ENCODE measurements around the gene FARP1. TPM values are rescaled to one million over a fixed set of nuclear protein-coding genes. Genes with fewer than 3 reads are reported as not detected.
A peak's percentile ranks its signal among the peaks of the same experiment; 100 is the strongest.

FARP1 gene
- total RNA-seq, 4 donors from 2014 or later: 21.2 to 56.5 (median 35.1) TPM

DNA sequence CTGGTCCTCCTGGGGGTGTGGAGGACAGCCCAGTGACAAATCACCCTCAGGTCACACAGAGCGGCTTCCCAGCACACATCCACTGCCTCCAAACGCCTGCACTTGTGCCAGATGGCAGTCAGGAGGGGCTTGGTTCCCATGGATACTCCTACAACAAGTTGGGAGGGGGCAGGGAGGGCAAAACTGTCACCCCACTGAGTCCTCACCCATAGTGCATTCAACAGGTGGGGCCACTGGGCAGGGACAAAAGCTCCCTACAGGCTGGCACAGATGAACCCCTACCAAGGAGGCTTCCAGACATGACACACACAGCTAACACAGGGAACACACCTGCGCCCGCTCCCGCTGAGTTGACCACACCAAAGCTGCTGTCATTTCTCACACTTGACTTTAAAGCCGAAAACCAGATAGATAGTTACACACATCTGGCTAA is 313.5 kb downstream of the FARP1 start:
- Histone ChIP-seq H3K36me3 (peaks cover 17 to 78% (median 57%) of the 10 kb centered on the region in 4 donors), H3K27ac (replicated peaks in 1 of 4) (peak overlapping the region; percentile 68 to 79 (median 78)), H3K4me3 (no peak overlapping the region), H3K4me1 (peaks cover 41 to 55% (median 52%) of the 10 kb centered on the region in 4 donors), H3K27me3 (no peaks in the 10 kb centered on the region), H3K9me3 (no peaks in the 10 kb centered on the region)
- no peak for DNase-seq (ENCODE audit: extremely low spot score)
- WGBS: 62% methylated on average over 3 of the region's 6 CpGs
- intact Hi-C loops (cut with DNase I): no loop called here
- TF ChIP-seq CTCF (IDR thresholded peaks at IDR 0.05): no peak
- TF ChIP-seq POLR2A (IDR thresholded peaks at IDR 0.05; ENCODE audit: low read depth): no peak
- no peak for TF ChIP-seq EP300 (IDR thresholded peaks at IDR 0.05)
- TF ChIP-seq POLR2AphosphoS5 (IDR thresholded peaks at IDR 0.05): no peak

GRCh38 chr13:98457053-98457452 is 314.2 kb downstream of the FARP1 start:
- H3K27ac ChIP-seq (replicated peaks in 1 of 4): peak overlapping the region in 3 of 4 donors; percentile 20 to 79 (median 68)
- H3K27me3 ChIP-seq: no peaks in the 10 kb centered on the region
- no peak for DNase-seq (ENCODE audit: extremely low spot score)
- intact Hi-C loops (cut with DNase I): no loop called here
- H3K4me1 ChIP-seq: peaks cover 34 to 48% (median 47%) of the 10 kb centered on the region in 4 donors
- H3K9me3 ChIP-seq: no peaks in the 10 kb centered on the region
- 90% methylated on average over 7 of the region's 13 CpGs for WGBS
- no peak overlapping the region for H3K4me3 ChIP-seq
- H3K36me3 ChIP-seq: peaks cover 19 to 78% (median 61%) of the 10 kb centered on the region in 4 donors
- TF ChIP-seq POLR2A (IDR thresholded peaks at IDR 0.05; ENCODE audit: low read depth) (no peak), EP300 (IDR thresholded peaks at IDR 0.05) (no peak), POLR2AphosphoS5 (IDR thresholded peaks at IDR 0.05) (no peak), CTCF (IDR thresholded peaks at IDR 0.05) (no peak)

DNA sequence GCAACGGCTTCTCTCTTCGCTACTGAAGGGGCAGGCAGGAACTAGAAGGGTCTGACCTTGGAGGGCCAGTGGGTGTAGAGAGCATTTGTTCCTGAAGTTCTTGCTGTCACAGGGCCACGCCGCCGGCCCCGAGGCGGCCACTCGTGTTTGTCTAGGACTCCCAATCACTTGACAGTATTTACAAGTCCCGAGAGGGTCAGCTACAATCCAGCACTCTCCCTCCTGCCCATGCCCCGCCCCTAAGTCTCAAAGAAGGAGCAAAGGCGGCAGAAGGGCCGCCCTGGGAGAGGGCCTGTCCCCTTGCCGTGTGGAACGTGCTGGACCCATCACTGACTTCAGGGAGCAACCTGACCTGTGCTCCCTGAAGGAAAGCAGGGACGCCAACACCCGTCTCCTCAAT is 315.5 kb downstream of the FARP1 start:
- 70% methylated on average over 13 of the region's 16 CpGs for WGBS
- Histone ChIP-seq H3K4me1 (peaks cover 31 to 54% (median 45%) of the 10 kb centered on the region in 4 donors), H3K27ac (replicated peaks in 1 of 4) (peak overlapping the region in 2 of 4 donors; percentile 16 to 35), H3K9me3 (no peaks in the 10 kb centered on the region), H3K27me3 (no peaks in the 10 kb centered on the region), H3K4me3 (no peak overlapping the region), H3K36me3 (peaks cover 19 to 80% (median 61%) of the 10 kb centered on the region in 4 donors)
- intact Hi-C loops (cut with DNase I): no loop called here
- no peak for DNase-seq (ENCODE audit: extremely low spot score)
- no peak for TF ChIP-seq POLR2A (IDR thresholded peaks at IDR 0.05; ENCODE audit: low read depth)
- no peak for TF ChIP-seq CTCF (IDR thresholded peaks at IDR 0.05)
- no peak for TF ChIP-seq POLR2AphosphoS5 (IDR thresholded peaks at IDR 0.05)
- TF ChIP-seq EP300 (IDR thresholded peaks at IDR 0.05): no peak

DNA sequence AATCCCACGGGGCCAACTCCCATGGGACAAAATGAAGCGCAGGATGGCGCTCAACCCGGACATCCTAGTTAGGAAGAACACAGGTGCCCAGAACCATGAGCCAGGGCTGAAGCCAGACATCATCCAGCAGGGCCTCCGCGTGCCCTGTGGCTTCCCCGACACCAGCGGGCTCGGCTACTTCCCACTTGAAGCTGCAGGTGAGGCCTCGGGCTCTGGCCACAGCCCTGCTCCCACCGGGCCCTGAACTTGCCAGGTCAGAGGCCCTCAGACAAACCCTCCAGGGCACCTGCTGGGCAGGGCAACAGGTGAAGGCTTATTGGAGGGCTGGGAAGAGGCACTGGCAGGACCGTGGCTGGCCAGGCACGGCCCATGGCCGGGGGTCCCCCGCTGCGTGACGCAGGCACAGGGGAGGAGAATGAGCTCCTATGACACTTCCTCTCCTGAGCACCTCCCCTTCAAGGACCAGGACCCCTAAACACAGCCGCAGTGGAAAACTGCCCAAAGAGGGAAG is 316.3 kb downstream of the FARP1 start:
- Histone ChIP-seq H3K36me3 (peaks cover 19 to 80% (median 65%) of the 10 kb centered on the region in 4 donors), H3K9me3 (no peaks in the 10 kb centered on the region), H3K4me3 (no peak overlapping the region), H3K27me3 (no peaks in the 10 kb centered on the region), H3K4me1 (peaks cover 26 to 52% (median 41%) of the 10 kb centered on the region in 4 donors), H3K27ac (replicated peaks in 1 of 4) (peak overlapping the region in 2 of 4 donors; percentile 1 to 16)
- intact Hi-C loops (cut with DNase I): no loop called here
- no peak for DNase-seq (ENCODE audit: extremely low spot score)
- TF ChIP-seq POLR2A (IDR thresholded peaks at IDR 0.05; ENCODE audit: low read depth): no peak
- no peak for TF ChIP-seq CTCF (IDR thresholded peaks at IDR 0.05)
- no peak for TF ChIP-seq EP300 (IDR thresholded peaks at IDR 0.05)
- TF ChIP-seq POLR2AphosphoS5 (IDR thresholded peaks at IDR 0.05): no peak
- 88% methylated on average over 4 of the region's 18 CpGs for WGBS

Data from esophagus muscularis mucosa (tissue), 4 donors.